ENCODE results near the gene DGKH.

The DGKH gene

GRCh38 chr13:42109957-42110356, 61.5 kb downstream of the DGKH start:
- TF ChIP-seq TEAD4 (IDR thresholded peaks at IDR 0.05) (no peak), CREB1 (IDR thresholded peaks at IDR 0.05; ENCODE audit: low read depth) (no peak), ZBTB7A (IDR thresholded peaks at IDR 0.05; ENCODE audit: low read depth) (no peak), MAX (IDR thresholded peaks at IDR 0.05) (no peak), FOXM1 (IDR thresholded peaks at IDR 0.05; ENCODE audit: borderline replicate concordance, low read depth) (no peak), TAF1 (IDR thresholded peaks at IDR 0.05; ENCODE audit: low read depth) (no peak), YY1 (IDR thresholded peaks at IDR 0.05; ENCODE audit: low read depth) (no peak), TCF12 (IDR thresholded peaks at IDR 0.05; ENCODE audit: low read depth) (no peak), EGR1 (IDR thresholded peaks at IDR 0.05) (no peak), NFIC (IDR thresholded peaks at IDR 0.05) (no peak), REST (IDR thresholded peaks at IDR 0.05; ENCODE audit: low read depth) (no peak), RAD21 (IDR thresholded peaks at IDR 0.05; ENCODE audit: low read depth) (no peak)

- no peak for TF ChIP-seq EGR1 (IDR thresholded peaks at IDR 0.05)
- TF ChIP-seq CREB1 (IDR thresholded peaks at IDR 0.05; ENCODE audit: low read depth): no peak
- TF ChIP-seq RAD21 (IDR thresholded peaks at IDR 0.05; ENCODE audit: low read depth): peak; percentile 78
- no peak for TF ChIP-seq YY1 (IDR thresholded peaks at IDR 0.05; ENCODE audit: low read depth)
- TF ChIP-seq NFIC (IDR thresholded peaks at IDR 0.05): no peak
These were observed 62.1 kb downstream of the DGKH start for GRCh38 chr13:42110410-42111155.

GRCh38 chr13:42112864-42113263, 64.4 kb downstream of the DGKH start:
- TF ChIP-seq YY1 (IDR thresholded peaks at IDR 0.05; ENCODE audit: low read depth) (no peak), NFIC (IDR thresholded peaks at IDR 0.05) (no peak), REST (IDR thresholded peaks at IDR 0.05; ENCODE audit: low read depth) (no peak), TAF1 (IDR thresholded peaks at IDR 0.05; ENCODE audit: low read depth) (no peak), MAX (IDR thresholded peaks at IDR 0.05) (no peak), FOXM1 (IDR thresholded peaks at IDR 0.05; ENCODE audit: borderline replicate concordance, low read depth) (no peak), CREB1 (IDR thresholded peaks at IDR 0.05; ENCODE audit: low read depth) (no peak), RAD21 (IDR thresholded peaks at IDR 0.05; ENCODE audit: low read depth) (no peak), EGR1 (IDR thresholded peaks at IDR 0.05) (no peak), USF1 (IDR thresholded peaks at IDR 0.05) (no peak)

GRCh38 chr13:42113478-42113877, 65.0 kb downstream of the DGKH start:
- no peak for TF ChIP-seq TEAD4 (IDR thresholded peaks at IDR 0.05)
- TF ChIP-seq YY1 (IDR thresholded peaks at IDR 0.05; ENCODE audit: low read depth): no peak
- no peak for TF ChIP-seq MAX (IDR thresholded peaks at IDR 0.05)
- TF ChIP-seq ZBTB7A (IDR thresholded peaks at IDR 0.05; ENCODE audit: low read depth): no peak
- no peak for TF ChIP-seq TCF12 (IDR thresholded peaks at IDR 0.05; ENCODE audit: low read depth)
- TF ChIP-seq EGR1 (IDR thresholded peaks at IDR 0.05): no peak
- no peak for TF ChIP-seq RAD21 (IDR thresholded peaks at IDR 0.05; ENCODE audit: low read depth)
- no peak for TF ChIP-seq FOXM1 (IDR thresholded peaks at IDR 0.05; ENCODE audit: borderline replicate concordance, low read depth)
- no peak for TF ChIP-seq NFIC (IDR thresholded peaks at IDR 0.05)
- no peak for TF ChIP-seq CREB1 (IDR thresholded peaks at IDR 0.05; ENCODE audit: low read depth)
- TF ChIP-seq REST (IDR thresholded peaks at IDR 0.05; ENCODE audit: low read depth): no peak
- no peak for TF ChIP-seq USF1 (IDR thresholded peaks at IDR 0.05)
- TF ChIP-seq EP300 (IDR thresholded peaks at IDR 0.05; ENCODE audit: borderline replicate concordance): no peak
- TF ChIP-seq TAF1 (IDR thresholded peaks at IDR 0.05; ENCODE audit: low read depth): no peak
- TF ChIP-seq CEBPB (IDR thresholded peaks at IDR 0.05): no peak

Data from Ishikawa (cell line).